ENCODE data around the gene SYK.

GRCh38 chr9:90871327-90871935 lies 69.8 kb downstream of the SYK start:
- TF ChIP-seq CTCF (IDR thresholded peaks at IDR 0.05) (no peak), POLR2A (IDR thresholded peaks at IDR 0.05) (no peak)

Measured in thyroid gland (tissue), 4 donors.